Gastrocnemius medialis (tissue), 4 donors: ENCODE measurements around the gene ROGDI.

Source experiments
- CTCF ChIP-seq, 5 experiments: fragments of 450-650 bp in 3 of 5; fragments of 200-600 bp in 2 of 5; sonication (generic) in 2 of 5; IDR thresholded peaks in 4 of 5; conservative IDR thresholded peaks in 1 of 5; 1 replicate in 4 of 5; 2 replicates in 1 of 5; pipeline ENCODE4 v1.5.1; 2016 to 2019; ENCODE audit warnings: antibody characterized with exemption in 5 of 5, mild to moderate bottlenecking in 3 of 5, moderate library complexity in 3 of 5
- POLR2A ChIP-seq, 2 donors: fragments of 450-650 bp; IDR thresholded peaks; one replicate each; pipeline ENCODE4 v1.6.1; 2017; ENCODE audit warnings: antibody characterized with exemption in 2 of 2, mild to moderate bottlenecking in 2 of 2, moderate library complexity in 2 of 2

DNA sequence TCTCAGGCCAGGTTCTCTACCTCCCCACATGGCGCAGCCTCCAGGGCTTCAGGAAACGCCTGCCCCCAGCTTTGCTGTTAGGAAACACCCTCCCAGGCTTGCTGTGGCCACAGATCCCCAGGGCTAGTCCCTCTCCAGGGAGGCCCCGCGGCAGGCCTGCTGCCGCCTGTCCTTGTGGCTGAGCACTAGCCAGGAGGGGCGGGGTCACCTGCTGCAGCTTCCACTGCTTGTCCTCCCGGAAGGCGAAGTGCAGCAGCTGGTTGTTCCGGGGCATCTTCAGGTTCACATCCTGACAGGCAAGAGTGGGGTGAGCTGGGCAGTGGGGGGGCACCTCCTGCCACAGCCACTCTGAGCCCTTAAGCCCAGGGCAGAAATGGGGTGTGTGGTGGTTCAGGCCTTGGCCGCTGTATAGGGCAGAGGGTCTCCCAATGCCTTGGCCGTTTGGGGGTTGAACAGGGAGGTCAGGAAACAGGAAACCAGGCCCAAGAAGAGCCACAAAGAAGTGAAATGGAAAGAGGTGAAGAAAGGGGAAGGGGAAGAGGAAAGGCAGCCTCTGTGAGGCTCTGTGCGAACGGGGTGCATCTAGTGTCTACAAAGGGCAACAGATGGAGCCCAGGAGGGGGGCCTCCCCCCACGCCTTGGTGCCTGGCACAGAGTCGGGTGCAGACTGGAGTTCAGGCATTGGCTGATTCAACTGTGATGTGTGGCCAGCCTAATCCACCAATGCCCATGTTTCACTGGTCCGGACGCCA, 2.0 kb downstream of the ROGDI start:
- TF ChIP-seq CTCF (IDR thresholded peaks at IDR 0.05 in 4 of 5, conservative IDR thresholded peaks at IDR 0.05 in 1 of 5) (no peak), POLR2A (IDR thresholded peaks at IDR 0.05) (no peak)
